ENCODE results near the gene LCN9. TPM values are rescaled to one million over a fixed set of nuclear protein-coding genes. Genes with fewer than 3 reads are reported as not detected.

LCN9 gene
- total RNA-seq, 1 donor from 2014 or later = not detected

- no peaks in the 10 kb centered on the region for H3K36me3 Mint-ChIP-seq (ENCODE audit: unreplicated experiment)
- no peak overlapping the region for H3K4me3 Mint-ChIP-seq (ENCODE audit: unreplicated experiment)
- H3K4me1 Mint-ChIP-seq (ENCODE audit: low read depth, unreplicated experiment) = no peaks in the 10 kb centered on the region
- H3K27me3 Mint-ChIP-seq (ENCODE audit: unreplicated experiment) = no peaks in the 10 kb centered on the region
- TF ChIP-seq CTCF (IDR thresholded peaks at IDR 0.05; ENCODE audit: partially characterized antibody, unreplicated experiment) = no peak
- DNase-seq = no peak
- no peaks in the 10 kb centered on the region for H3K9me3 Mint-ChIP-seq (ENCODE audit: unreplicated experiment)
- H3K27ac Mint-ChIP-seq (ENCODE audit: unreplicated experiment) = no peak overlapping the region
Measured at GRCh38 chr9:135677641-135678168, 14.6 kb downstream of the LCN9 start.

- no peak for TF ChIP-seq CTCF (IDR thresholded peaks at IDR 0.05; ENCODE audit: partially characterized antibody, unreplicated experiment)
- Mint-ChIP-seq H3K9me3 (ENCODE audit: unreplicated experiment) (no peaks in the 10 kb centered on the region), H3K4me3 (ENCODE audit: unreplicated experiment) (no peak overlapping the region), H3K27me3 (ENCODE audit: unreplicated experiment) (no peaks in the 10 kb centered on the region), H3K36me3 (ENCODE audit: unreplicated experiment) (no peaks in the 10 kb centered on the region), H3K4me1 (ENCODE audit: low read depth, unreplicated experiment) (no peaks in the 10 kb centered on the region), H3K27ac (ENCODE audit: unreplicated experiment) (no peak overlapping the region)
- DNase-seq = no peak
Measured at GRCh38 chr9:135678236-135679017, 15.3 kb downstream of the LCN9 start.

- Mint-ChIP-seq H3K9me3 (ENCODE audit: unreplicated experiment) (no peaks in the 10 kb centered on the region), H3K36me3 (ENCODE audit: unreplicated experiment) (no peaks in the 10 kb centered on the region), H3K4me3 (ENCODE audit: unreplicated experiment) (no peak overlapping the region), H3K27ac (ENCODE audit: unreplicated experiment) (no peak overlapping the region), H3K4me1 (ENCODE audit: low read depth, unreplicated experiment) (no peaks in the 10 kb centered on the region), H3K27me3 (ENCODE audit: unreplicated experiment) (no peaks in the 10 kb centered on the region)
- DNase-seq = no peak
- TF ChIP-seq CTCF (IDR thresholded peaks at IDR 0.05; ENCODE audit: partially characterized antibody, unreplicated experiment) = no peak
Measured at GRCh38 chr9:135680056-135680455, 16.9 kb downstream of the LCN9 start.

- H3K27me3 Mint-ChIP-seq (ENCODE audit: unreplicated experiment) = no peaks in the 10 kb centered on the region
- H3K4me1 Mint-ChIP-seq (ENCODE audit: low read depth, unreplicated experiment) = no peaks in the 10 kb centered on the region
- H3K9me3 Mint-ChIP-seq (ENCODE audit: unreplicated experiment) = no peaks in the 10 kb centered on the region
- H3K36me3 Mint-ChIP-seq (ENCODE audit: unreplicated experiment) = no peaks in the 10 kb centered on the region
- no peak overlapping the region for H3K27ac Mint-ChIP-seq (ENCODE audit: unreplicated experiment)
- no peak overlapping the region for H3K4me3 Mint-ChIP-seq (ENCODE audit: unreplicated experiment)
- no peak for DNase-seq
- TF ChIP-seq CTCF (IDR thresholded peaks at IDR 0.05; ENCODE audit: partially characterized antibody, unreplicated experiment) = no peak
Measured at GRCh38 chr9:135681161-135681560, 18.1 kb downstream of the LCN9 start.

- TF ChIP-seq CTCF (IDR thresholded peaks at IDR 0.05; ENCODE audit: partially characterized antibody, unreplicated experiment) = no peak
- Mint-ChIP-seq H3K27ac (ENCODE audit: unreplicated experiment) (no peak overlapping the region), H3K4me3 (ENCODE audit: unreplicated experiment) (no peak overlapping the region), H3K27me3 (ENCODE audit: unreplicated experiment) (peaks cover 2% of the 10 kb centered on the region), H3K4me1 (ENCODE audit: low read depth, unreplicated experiment) (peaks cover 2% of the 10 kb centered on the region), H3K9me3 (ENCODE audit: unreplicated experiment) (peaks cover 3% of the 10 kb centered on the region), H3K36me3 (ENCODE audit: unreplicated experiment) (no peaks in the 10 kb centered on the region)
- DNase-seq = no peak
Measured at GRCh38 chr9:135683401-135684034, 20.4 kb downstream of the LCN9 start.

All from glutamatergic neuron (in vitro differentiated cells).